ENCODE data around the gene TPTE.
"Not testable (repeated sequence)": the region's sequence is repeated elsewhere in the genome, so short reads cannot be mapped to it uniquely, and the experiment has no call there.

The TPTE gene
- total RNA-seq, result 0 reads per million in 3 donors

- Histone ChIP-seq H3K36me3 (ENCODE audit: control insufficient read depth, insufficient read depth, low read length) (no peaks in the 10 kb centered on the region), H3K4me3 (ENCODE audit: insufficient read depth, low read depth, low read length, poor library complexity, severe bottlenecking) (no peak within 1 kb of the TSS), H3K27ac (ENCODE audit: insufficient read depth, low read length, poor library complexity, severe bottlenecking) (no peak within 1 kb of the TSS), H3K9me3 (ENCODE audit: control insufficient read depth, low read length) (no peaks in the 10 kb centered on the region), H3K4me1 (ENCODE audit: control insufficient read depth, insufficient read depth, low read length, poor library complexity, severe bottlenecking) (no peaks in the 10 kb centered on the region), H3K27me3 (replicated peaks; ENCODE audit: control insufficient read depth, insufficient read depth, low read length, poor library complexity, severe bottlenecking) (no peaks in the 10 kb centered on the region)
- no peak for DNase-seq
Observed at GRCh38 chr21:10521091-10521598, at the start of gene TPTE. Gene TPTE, plus strand, starts transcription at chr21:10521583. Its CDS starts 17,141 bp downstream, at chr21:10538724.

GRCh38 chr21:10471999-10472398, 49.4 kb upstream of the TPTE start:
- H3K27me3 ChIP-seq (replicated peaks; ENCODE audit: control insufficient read depth, insufficient read depth, low read length, poor library complexity, severe bottlenecking); H3K4me1 ChIP-seq (ENCODE audit: control insufficient read depth, insufficient read depth, low read length, poor library complexity, severe bottlenecking); H3K9me3 ChIP-seq (ENCODE audit: control insufficient read depth, low read length); DNase-seq; H3K27ac ChIP-seq (ENCODE audit: insufficient read depth, low read length, poor library complexity, severe bottlenecking); H3K4me3 ChIP-seq (ENCODE audit: insufficient read depth, low read depth, low read length, poor library complexity, severe bottlenecking); H3K36me3 ChIP-seq (ENCODE audit: control insufficient read depth, insufficient read depth, low read length): not testable (repeated sequence)

- not testable (repeated sequence) for H3K4me3 ChIP-seq (ENCODE audit: insufficient read depth, low read depth, low read length, poor library complexity, severe bottlenecking); H3K27me3 ChIP-seq (replicated peaks; ENCODE audit: control insufficient read depth, insufficient read depth, low read length, poor library complexity, severe bottlenecking); H3K4me1 ChIP-seq (ENCODE audit: control insufficient read depth, insufficient read depth, low read length, poor library complexity, severe bottlenecking); H3K36me3 ChIP-seq (ENCODE audit: control insufficient read depth, insufficient read depth, low read length); DNase-seq; H3K27ac ChIP-seq (ENCODE audit: insufficient read depth, low read length, poor library complexity, severe bottlenecking); H3K9me3 ChIP-seq (ENCODE audit: control insufficient read depth, low read length)
Observed at GRCh38 chr21:10477794-10478193, 43.6 kb upstream of the TPTE start.

- H3K27me3 ChIP-seq (replicated peaks; ENCODE audit: control insufficient read depth, insufficient read depth, low read length, poor library complexity, severe bottlenecking); DNase-seq; H3K9me3 ChIP-seq (ENCODE audit: control insufficient read depth, low read length); H3K36me3 ChIP-seq (ENCODE audit: control insufficient read depth, insufficient read depth, low read length); H3K4me3 ChIP-seq (ENCODE audit: insufficient read depth, low read depth, low read length, poor library complexity, severe bottlenecking); H3K27ac ChIP-seq (ENCODE audit: insufficient read depth, low read length, poor library complexity, severe bottlenecking); H3K4me1 ChIP-seq (ENCODE audit: control insufficient read depth, insufficient read depth, low read length, poor library complexity, severe bottlenecking): not testable (repeated sequence)
Observed at GRCh38 chr21:10479875-10480274, 41.5 kb upstream of the TPTE start.

- H3K4me1 ChIP-seq (ENCODE audit: control insufficient read depth, insufficient read depth, low read length, poor library complexity, severe bottlenecking); H3K4me3 ChIP-seq (ENCODE audit: insufficient read depth, low read depth, low read length, poor library complexity, severe bottlenecking); H3K27me3 ChIP-seq (replicated peaks; ENCODE audit: control insufficient read depth, insufficient read depth, low read length, poor library complexity, severe bottlenecking); H3K9me3 ChIP-seq (ENCODE audit: control insufficient read depth, low read length); H3K36me3 ChIP-seq (ENCODE audit: control insufficient read depth, insufficient read depth, low read length); H3K27ac ChIP-seq (ENCODE audit: insufficient read depth, low read length, poor library complexity, severe bottlenecking); DNase-seq: not testable (repeated sequence)
Observed at GRCh38 chr21:10484864-10485263, 36.5 kb upstream of the TPTE start.

GRCh38 chr21:10490453-10490852, 30.9 kb upstream of the TPTE start:
- H3K4me3 ChIP-seq (ENCODE audit: insufficient read depth, low read depth, low read length, poor library complexity, severe bottlenecking); H3K9me3 ChIP-seq (ENCODE audit: control insufficient read depth, low read length): not testable (repeated sequence)

GRCh38 chr21:10511116-10511515, 10.3 kb upstream of the TPTE start:
- Histone ChIP-seq H3K4me3 (ENCODE audit: insufficient read depth, low read depth, low read length, poor library complexity, severe bottlenecking) (no peak overlapping the region), H3K27ac (ENCODE audit: insufficient read depth, low read length, poor library complexity, severe bottlenecking) (no peak overlapping the region), H3K9me3 (ENCODE audit: control insufficient read depth, low read length) (peaks cover 4% of the 10 kb centered on the region), H3K4me1 (ENCODE audit: control insufficient read depth, insufficient read depth, low read length, poor library complexity, severe bottlenecking) (no peaks in the 10 kb centered on the region), H3K27me3 (replicated peaks; ENCODE audit: control insufficient read depth, insufficient read depth, low read length, poor library complexity, severe bottlenecking) (no peaks in the 10 kb centered on the region), H3K36me3 (ENCODE audit: control insufficient read depth, insufficient read depth, low read length) (no peaks in the 10 kb centered on the region)
- no peak for DNase-seq

More at GRCh38 chr21:10490453-10490852, 30.9 kb upstream of the TPTE start:
- H3K36me3 ChIP-seq (ENCODE audit: control insufficient read depth, insufficient read depth, low read length); H3K27me3 ChIP-seq (replicated peaks; ENCODE audit: control insufficient read depth, insufficient read depth, low read length, poor library complexity, severe bottlenecking); DNase-seq; H3K4me1 ChIP-seq (ENCODE audit: control insufficient read depth, insufficient read depth, low read length, poor library complexity, severe bottlenecking); H3K27ac ChIP-seq (ENCODE audit: insufficient read depth, low read length, poor library complexity, severe bottlenecking): not testable (repeated sequence)

GRCh38 chr21:10516889-10517288, 4.5 kb upstream of the TPTE start:
- not testable (repeated sequence) for DNase-seq; H3K27me3 ChIP-seq (replicated peaks; ENCODE audit: control insufficient read depth, insufficient read depth, low read length, poor library complexity, severe bottlenecking); H3K4me3 ChIP-seq (ENCODE audit: insufficient read depth, low read depth, low read length, poor library complexity, severe bottlenecking); H3K36me3 ChIP-seq (ENCODE audit: control insufficient read depth, insufficient read depth, low read length); H3K4me1 ChIP-seq (ENCODE audit: control insufficient read depth, insufficient read depth, low read length, poor library complexity, severe bottlenecking); H3K9me3 ChIP-seq (ENCODE audit: control insufficient read depth, low read length); H3K27ac ChIP-seq (ENCODE audit: insufficient read depth, low read length, poor library complexity, severe bottlenecking)

GRCh38 chr21:10517904-10518303, 3.5 kb upstream of the TPTE start:
- not testable (repeated sequence) for H3K36me3 ChIP-seq (ENCODE audit: control insufficient read depth, insufficient read depth, low read length); DNase-seq; H3K27ac ChIP-seq (ENCODE audit: insufficient read depth, low read length, poor library complexity, severe bottlenecking); H3K27me3 ChIP-seq (replicated peaks; ENCODE audit: control insufficient read depth, insufficient read depth, low read length, poor library complexity, severe bottlenecking); H3K9me3 ChIP-seq (ENCODE audit: control insufficient read depth, low read length); H3K4me3 ChIP-seq (ENCODE audit: insufficient read depth, low read depth, low read length, poor library complexity, severe bottlenecking); H3K4me1 ChIP-seq (ENCODE audit: control insufficient read depth, insufficient read depth, low read length, poor library complexity, severe bottlenecking)

GRCh38 chr21:10521835-10522500, 585 bp downstream of the TPTE start:
- H3K9me3 ChIP-seq (ENCODE audit: control insufficient read depth, low read length); H3K36me3 ChIP-seq (ENCODE audit: control insufficient read depth, insufficient read depth, low read length); DNase-seq; H3K4me1 ChIP-seq (ENCODE audit: control insufficient read depth, insufficient read depth, low read length, poor library complexity, severe bottlenecking); H3K27ac ChIP-seq (ENCODE audit: insufficient read depth, low read length, poor library complexity, severe bottlenecking); H3K27me3 ChIP-seq (replicated peaks; ENCODE audit: control insufficient read depth, insufficient read depth, low read length, poor library complexity, severe bottlenecking); H3K4me3 ChIP-seq (ENCODE audit: insufficient read depth, low read depth, low read length, poor library complexity, severe bottlenecking): not testable (repeated sequence)
